Suprapubic skin (tissue), 4 donors: ENCODE data around the gene TRIM60. TPM values are rescaled to one million over a fixed set of nuclear protein-coding genes. Genes with fewer than 3 reads are reported as not detected.
"Not testable (repeated sequence)": the region's sequence is repeated elsewhere in the genome, so short reads cannot be mapped to it uniquely, and the experiment has no call there.

Experiments used
- DNase-seq, 2 donors: peaks; one replicate each; pipeline ENCODE4 v3.0.0-alpha.2; 2019; ENCODE audit warnings: low spot score in 2 of 2
- H3K27ac ChIP-seq: fragments of 200-600 bp; sonication (generic); one replicate; pipeline ENCODE4 v1.5.1; 2019
- H3K27me3 ChIP-seq: fragments of 200-600 bp; sonication (generic); one replicate; pipeline ENCODE4 v1.5.1; 2019
- H3K36me3 ChIP-seq: fragments of 200-600 bp; sonication (generic); one replicate; pipeline ENCODE4 v1.5.1; 2019
- H3K4me1 ChIP-seq: fragments of 200-600 bp; sonication (generic); one replicate; pipeline ENCODE4 v1.5.1; 2019
- H3K4me3 ChIP-seq: fragments of 200-600 bp; sonication (generic); one replicate; pipeline ENCODE4 v1.5.1; 2019; ENCODE audit warnings: mild to moderate bottlenecking
- H3K9me3 ChIP-seq: fragments of 200-600 bp; sonication (generic); one replicate; pipeline ENCODE4 v1.5.1; 2019
- EP300 ChIP-seq: sonication (generic); formaldehyde crosslinking; IDR thresholded peaks from one replicate; pipeline ENCODE4 v1.6.1; 2017; ENCODE audit warnings: antibody characterized with exemption
- POLR2A ChIP-seq, 2 donors: fragments of 450-650 bp; IDR thresholded peaks; one replicate each; pipeline ENCODE4 v1.6.1; 2017; ENCODE audit warnings: antibody characterized with exemption in 2 of 2, mild to moderate bottlenecking in 2 of 2, moderate library complexity in 2 of 2
- POLR2AphosphoS5 ChIP-seq, 3 donors: sonication (generic); formaldehyde crosslinking; IDR thresholded peaks; one replicate each; pipeline ENCODE4 v1.6.1; 2017; ENCODE audit warnings: antibody characterized with exemption in 3 of 3
- WGBS: methylation state at CpG from one replicate; pipeline ENCODE4 v1.1.5; 2018; 5-methylcytosine and 5-hydroxymethylcytosine counted together
- total RNA-seq, 4 donors: library from RNA; depleted of rRNA; stranded (reverse); fragments of >200 nt; gene quantifications; one replicate each; pipeline ENCODE4 v1.1.0, GENCODE V29; 2016
- TF ChIP-seq, protein P1 (sequence below), 2 donors: fragments of 200-600 bp in 1 of 2; fragments of 450-650 bp in 1 of 2; sonication (generic) in 1 of 2; IDR thresholded peaks; one replicate each; pipeline ENCODE4 v1.5.1; 2016 to 2019; ENCODE audit warnings: antibody characterized with exemption in 2 of 2, mild to moderate bottlenecking in 1 of 2, moderate library complexity in 1 of 2

TRIM60 gene
- total RNA-seq, 4 donors from 2014 or later, result not detected

DNA sequence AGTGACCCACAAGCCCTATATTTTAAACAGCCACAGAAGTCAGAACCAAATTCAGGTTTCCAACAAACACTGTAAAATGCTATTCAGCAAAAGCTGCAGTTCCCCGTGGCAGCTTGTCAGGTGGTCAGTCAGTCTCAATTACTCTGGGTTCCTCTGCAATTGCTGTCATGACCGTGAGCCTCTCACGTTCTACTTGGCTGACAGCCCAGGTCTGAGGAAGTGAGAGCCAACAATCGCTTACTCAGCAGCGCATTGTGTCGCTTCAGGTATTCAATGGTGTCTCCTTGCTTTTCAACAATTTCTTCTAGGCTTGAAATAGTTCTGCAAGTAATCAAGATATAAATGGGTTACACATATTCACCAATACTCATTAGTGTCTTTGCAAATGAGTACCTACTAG is 47.7 kb downstream of the TRIM60 start:
- Histone ChIP-seq H3K36me3 (peaks cover 48% of the 10 kb centered on the region), H3K27ac (no peak overlapping the region), H3K4me1 (no peaks in the 10 kb centered on the region), H3K4me3 (no peak overlapping the region), H3K27me3 (no peaks in the 10 kb centered on the region), H3K9me3 (no peaks in the 10 kb centered on the region)
- 39% methylated on average over 6 of the region's 6 CpGs for WGBS
- TF ChIP-seq EP300, result no peak
- TF ChIP-seq POLR2AphosphoS5 (IDR thresholded peaks at IDR 0.05), result no peak
- TF ChIP-seq, protein P1, sequence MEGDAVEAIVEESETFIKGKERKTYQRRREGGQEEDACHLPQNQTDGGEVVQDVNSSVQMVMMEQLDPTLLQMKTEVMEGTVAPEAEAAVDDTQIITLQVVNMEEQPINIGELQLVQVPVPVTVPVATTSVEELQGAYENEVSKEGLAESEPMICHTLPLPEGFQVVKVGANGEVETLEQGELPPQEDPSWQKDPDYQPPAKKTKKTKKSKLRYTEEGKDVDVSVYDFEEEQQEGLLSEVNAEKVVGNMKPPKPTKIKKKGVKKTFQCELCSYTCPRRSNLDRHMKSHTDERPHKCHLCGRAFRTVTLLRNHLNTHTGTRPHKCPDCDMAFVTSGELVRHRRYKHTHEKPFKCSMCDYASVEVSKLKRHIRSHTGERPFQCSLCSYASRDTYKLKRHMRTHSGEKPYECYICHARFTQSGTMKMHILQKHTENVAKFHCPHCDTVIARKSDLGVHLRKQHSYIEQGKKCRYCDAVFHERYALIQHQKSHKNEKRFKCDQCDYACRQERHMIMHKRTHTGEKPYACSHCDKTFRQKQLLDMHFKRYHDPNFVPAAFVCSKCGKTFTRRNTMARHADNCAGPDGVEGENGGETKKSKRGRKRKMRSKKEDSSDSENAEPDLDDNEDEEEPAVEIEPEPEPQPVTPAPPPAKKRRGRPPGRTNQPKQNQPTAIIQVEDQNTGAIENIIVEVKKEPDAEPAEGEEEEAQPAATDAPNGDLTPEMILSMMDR (IDR thresholded peaks at IDR 0.05), result no peak
- TF ChIP-seq POLR2A (IDR thresholded peaks at IDR 0.05), result no peak
- no peak for DNase-seq

DNA sequence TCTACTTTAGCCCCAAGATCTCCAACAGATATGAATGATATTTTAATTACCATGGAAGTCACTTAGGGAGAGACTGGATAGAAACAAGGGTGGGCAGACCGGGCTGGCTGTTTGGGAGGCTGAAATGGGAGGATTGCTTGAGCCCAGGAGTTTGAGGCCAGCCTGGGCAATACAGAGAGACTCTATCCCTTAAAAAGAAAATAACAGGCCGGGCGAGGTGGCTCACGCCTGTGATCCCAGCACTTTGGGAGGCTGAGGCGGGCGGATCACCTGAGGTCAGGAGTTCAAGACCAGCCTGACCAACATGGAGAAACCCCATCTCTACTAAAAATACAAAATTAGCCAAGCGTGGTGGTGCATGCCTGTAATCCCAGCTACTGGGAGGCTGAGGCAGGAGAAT is 53.0 kb downstream of the TRIM60 start:
- peaks cover 59% of the 10 kb centered on the region for H3K36me3 ChIP-seq
- H3K4me3 ChIP-seq, H3K27ac ChIP-seq, H3K9me3 ChIP-seq, H3K27me3 ChIP-seq, H3K4me1 ChIP-seq, DNase-seq: not testable (repeated sequence)
- 95% methylated on average over 7 of the region's 7 CpGs for WGBS

DNA sequence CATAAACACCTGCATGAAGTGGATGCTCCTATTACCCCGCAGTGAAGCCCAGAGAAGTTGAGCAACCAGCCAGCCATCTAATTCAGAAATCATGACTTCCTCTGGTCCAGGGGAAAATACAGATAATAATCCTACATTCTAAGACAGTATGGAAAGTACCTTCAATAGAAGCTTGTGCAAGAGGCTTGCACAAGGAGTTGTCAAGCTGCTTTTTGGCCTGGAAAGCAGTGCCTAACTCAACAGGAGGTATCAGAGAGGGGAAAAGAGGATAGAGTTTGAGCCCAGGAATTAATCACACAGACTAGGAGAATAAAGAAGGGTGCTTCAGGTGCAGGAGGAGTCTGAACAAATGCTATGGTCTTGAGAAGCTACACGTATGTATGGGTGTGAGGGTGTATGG is 54.1 kb downstream of the TRIM60 start:
- no peak overlapping the region for H3K4me3 ChIP-seq
- no peaks in the 10 kb centered on the region for H3K27me3 ChIP-seq
- 96% methylated on average over 2 of the region's 2 CpGs for WGBS
- peaks cover 57% of the 10 kb centered on the region for H3K36me3 ChIP-seq
- H3K9me3 ChIP-seq, result no peaks in the 10 kb centered on the region
- no peak for TF ChIP-seq POLR2A (IDR thresholded peaks at IDR 0.05)
- TF ChIP-seq, protein P1 (IDR thresholded peaks at IDR 0.05), result no peak
- no peak for DNase-seq
- no peak overlapping the region for H3K27ac ChIP-seq
- no peaks in the 10 kb centered on the region for H3K4me1 ChIP-seq

DNA sequence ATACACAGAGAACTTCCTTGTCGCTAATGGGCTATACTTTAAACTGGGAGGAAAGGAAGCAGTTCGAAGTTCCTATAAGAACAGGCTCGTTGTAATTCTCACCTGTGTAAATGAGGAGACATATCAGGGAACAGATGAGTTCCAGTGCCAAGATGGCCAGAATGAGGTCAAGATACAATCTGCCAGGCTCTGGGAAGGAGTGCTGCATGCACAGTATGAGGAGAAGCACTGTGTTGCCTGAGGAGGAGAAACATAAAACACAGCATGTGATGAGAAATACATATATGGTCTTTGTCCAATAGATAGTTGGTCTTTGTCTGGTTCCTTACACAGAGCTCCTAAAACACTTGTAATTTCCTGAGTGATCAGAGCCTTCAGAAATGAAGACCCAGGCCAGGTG is 56.6 kb downstream of the TRIM60 start:
- Histone ChIP-seq H3K36me3 (peaks cover 67% of the 10 kb centered on the region), H3K9me3 (no peaks in the 10 kb centered on the region), H3K4me1 (no peaks in the 10 kb centered on the region), H3K27ac (no peak overlapping the region), H3K4me3 (no peak overlapping the region), H3K27me3 (no peaks in the 10 kb centered on the region)
- no peak for DNase-seq
- TF ChIP-seq EP300 (no peak), POLR2AphosphoS5 (IDR thresholded peaks at IDR 0.05) (no peak), POLR2A (IDR thresholded peaks at IDR 0.05) (no peak)
- TF ChIP-seq, protein P1 (IDR thresholded peaks at IDR 0.05), result no peak
- 90% methylated on average over 3 of the region's 3 CpGs for whole genome bisulfite sequencing

Other genes starting within 250 kb of the TRIM60 start
- not detected for gene APELA, start 154.8 kb upstream of the TRIM60 start, total RNA-seq
- gene TRIM61, start 54.3 kb upstream of the TRIM60 start, total RNA-seq, result not detected
- gene TRIM75, start 21.9 kb downstream of the TRIM60 start, total RNA-seq, result not detected
- gene TMEM192, start 80.9 kb downstream of the TRIM60 start, total RNA-seq, result 10 to 100 TPM in 2 of 4 donors, 1 to 10 TPM in 2; 7.0 to 10.9 (median 10.0) TPM
- 10 to 100 TPM; 12.5 to 16.4 (median 14.1) TPM for gene KLHL2, start 175.6 kb downstream of the TRIM60 start, total RNA-seq